Gastroesophageal sphincter (tissue), 3 donors: ENCODE results near the gene LETMD1.

Source experiments
- EP300 ChIP-seq: sonication (generic); formaldehyde crosslinking; IDR thresholded peaks from one replicate; pipeline ENCODE4 v1.6.1; 2017; ENCODE audit warnings: antibody characterized with exemption, mild to moderate bottlenecking
- POLR2A ChIP-seq, 2 donors: fragments of 450-650 bp; IDR thresholded peaks; one replicate each; pipeline ENCODE4 v1.6.1; 2017; ENCODE audit warnings: antibody characterized with exemption in 2 of 2, mild to moderate bottlenecking in 2 of 2, moderate library complexity in 1 of 2
- POLR2AphosphoS5 ChIP-seq: sonication (generic); formaldehyde crosslinking; IDR thresholded peaks from one replicate; pipeline ENCODE4 v1.6.1; 2017; ENCODE audit warnings: antibody characterized with exemption
- TF ChIP-seq, protein P1 (sequence below), 4 experiments: fragments of 200-600 bp in 2 of 4; fragments of 450-650 bp in 2 of 4; sonication (generic) in 1 of 4; IDR thresholded peaks; one replicate each; pipeline ENCODE4 v1.5.1; 2017 to 2019; ENCODE audit warnings: antibody characterized with exemption in 4 of 4, mild to moderate bottlenecking in 2 of 4, moderate library complexity in 2 of 4

DNA sequence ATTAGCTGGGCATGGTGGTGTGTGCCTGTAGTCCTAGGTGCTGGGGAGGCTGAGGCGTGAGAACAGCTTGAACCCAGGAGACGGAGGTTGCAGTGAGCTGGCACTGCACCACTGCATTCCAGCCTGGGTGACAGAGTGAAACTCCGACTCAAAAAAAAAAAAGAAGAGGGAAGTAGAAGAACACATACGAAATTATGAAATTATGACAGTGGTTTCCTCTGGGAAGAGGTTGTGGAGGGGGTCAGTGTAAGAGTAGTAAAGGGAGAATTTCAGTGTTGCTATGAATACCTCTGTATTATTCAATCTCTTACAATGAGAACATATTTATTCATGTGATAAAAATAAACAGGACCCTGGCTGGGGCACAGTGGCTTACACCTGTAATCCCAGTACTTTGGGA lies 60.0 kb downstream of the LETMD1 start:
- TF ChIP-seq, protein P1, sequence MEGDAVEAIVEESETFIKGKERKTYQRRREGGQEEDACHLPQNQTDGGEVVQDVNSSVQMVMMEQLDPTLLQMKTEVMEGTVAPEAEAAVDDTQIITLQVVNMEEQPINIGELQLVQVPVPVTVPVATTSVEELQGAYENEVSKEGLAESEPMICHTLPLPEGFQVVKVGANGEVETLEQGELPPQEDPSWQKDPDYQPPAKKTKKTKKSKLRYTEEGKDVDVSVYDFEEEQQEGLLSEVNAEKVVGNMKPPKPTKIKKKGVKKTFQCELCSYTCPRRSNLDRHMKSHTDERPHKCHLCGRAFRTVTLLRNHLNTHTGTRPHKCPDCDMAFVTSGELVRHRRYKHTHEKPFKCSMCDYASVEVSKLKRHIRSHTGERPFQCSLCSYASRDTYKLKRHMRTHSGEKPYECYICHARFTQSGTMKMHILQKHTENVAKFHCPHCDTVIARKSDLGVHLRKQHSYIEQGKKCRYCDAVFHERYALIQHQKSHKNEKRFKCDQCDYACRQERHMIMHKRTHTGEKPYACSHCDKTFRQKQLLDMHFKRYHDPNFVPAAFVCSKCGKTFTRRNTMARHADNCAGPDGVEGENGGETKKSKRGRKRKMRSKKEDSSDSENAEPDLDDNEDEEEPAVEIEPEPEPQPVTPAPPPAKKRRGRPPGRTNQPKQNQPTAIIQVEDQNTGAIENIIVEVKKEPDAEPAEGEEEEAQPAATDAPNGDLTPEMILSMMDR (IDR thresholded peaks at IDR 0.05), result no peak
- TF ChIP-seq POLR2A (IDR thresholded peaks at IDR 0.05) (no peak), POLR2AphosphoS5 (no peak), EP300 (no peak)
